Measurements from ENCODE around the gene RSRP1. TPM values are rescaled to one million over a fixed set of nuclear protein-coding genes. Genes with fewer than 3 reads are reported as not detected.

RSRP1 gene
- total RNA-seq, 3 donors from 2014 or later = 151 to 179 (median 153) TPM

DNA sequence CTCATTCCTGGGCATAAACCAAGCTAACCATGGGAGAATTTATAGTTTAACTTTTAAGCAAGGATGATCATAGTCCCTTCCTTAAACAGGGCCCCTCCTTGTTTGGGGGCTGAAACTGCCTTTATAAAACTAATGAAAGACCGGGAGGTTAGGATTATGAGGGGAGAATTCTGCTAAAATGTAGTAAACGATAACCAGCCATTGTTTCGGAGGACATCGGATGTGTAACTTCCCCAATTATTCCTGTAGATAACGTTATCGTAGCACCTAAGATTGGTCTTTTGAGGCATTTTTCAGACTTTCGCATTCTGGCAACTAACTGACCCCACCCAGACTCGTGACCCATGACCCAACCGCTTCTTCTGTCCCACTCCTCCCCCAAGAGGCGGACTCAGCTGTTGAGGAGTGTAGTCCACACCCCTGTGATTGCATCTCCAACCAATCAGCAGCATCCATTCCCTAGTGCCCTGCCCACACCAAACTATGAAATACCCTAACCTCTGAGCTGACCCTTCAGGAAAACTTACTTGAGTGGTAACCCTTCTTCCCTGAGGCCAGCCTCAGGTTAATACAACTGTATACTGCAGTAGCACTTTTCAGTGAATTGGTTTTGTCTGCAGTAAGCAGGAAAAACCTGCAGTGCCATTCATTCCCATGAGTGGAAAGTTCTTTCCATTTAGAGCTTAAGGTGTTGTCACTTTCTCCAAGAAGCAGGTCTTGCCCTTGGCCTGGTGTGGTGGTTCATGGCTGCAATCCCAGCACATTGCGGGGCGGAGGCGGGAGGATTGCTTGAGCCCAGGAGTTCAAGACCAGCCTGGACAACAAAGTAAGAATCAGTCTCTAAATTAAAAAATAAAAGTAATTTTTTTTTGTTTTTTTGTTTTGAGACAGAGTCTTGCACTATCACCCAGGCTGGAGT lies 14.1 kb downstream of the RSRP1 start:
- ATAC-seq = peak; percentile 96
- H3K4me3 ChIP-seq = peak overlapping the region; percentile 33

DNA sequence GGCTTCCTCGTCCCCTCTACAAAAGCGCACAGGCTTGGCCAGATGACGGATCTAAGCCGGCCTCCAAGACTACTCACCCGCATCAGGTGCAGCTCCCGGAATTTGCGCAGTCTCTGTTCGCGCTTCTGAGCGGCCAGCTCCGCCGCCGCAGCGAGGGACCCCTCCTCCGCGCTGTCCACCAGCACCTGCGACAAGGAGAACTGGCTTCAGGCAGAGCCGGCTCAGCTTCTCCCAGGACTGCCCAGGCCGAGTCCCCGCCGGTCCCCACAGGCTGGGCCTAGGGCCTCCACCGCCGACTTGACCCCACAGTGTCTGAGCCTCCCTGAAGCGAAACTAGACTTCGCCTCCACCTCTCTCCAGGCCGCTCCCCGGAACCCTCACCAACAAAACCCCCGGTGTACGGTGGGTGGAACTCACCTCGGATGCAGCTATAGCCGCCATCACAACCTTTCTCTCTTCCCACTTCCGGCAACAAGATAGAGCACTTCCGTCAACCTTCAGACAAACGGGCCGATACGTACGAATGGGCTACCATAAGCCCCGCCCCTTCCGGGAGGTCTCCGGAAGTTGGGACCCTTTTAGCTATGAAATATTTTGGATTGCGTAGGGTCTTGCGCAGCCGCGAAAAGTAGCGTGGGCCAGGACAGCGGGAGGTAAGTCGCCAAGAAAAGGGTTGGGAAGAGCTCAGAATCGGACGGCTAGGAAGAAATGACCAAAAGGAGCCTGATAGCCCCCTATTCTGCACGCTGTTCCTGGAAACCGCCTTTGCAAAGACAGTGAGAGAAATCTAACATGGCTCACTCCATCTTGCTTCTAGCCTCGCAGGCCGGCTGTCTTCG lies 15.0 kb downstream of the RSRP1 start, which contains the start of gene SYF2:
TSS of gene SYF2 (minus strand) at position 476 of the 839 bp plus-strand sequence. CDS start at position 441, 35 bp downstream.
- ATAC-seq = peak; percentile 95
- TF ChIP-seq, protein P1, sequence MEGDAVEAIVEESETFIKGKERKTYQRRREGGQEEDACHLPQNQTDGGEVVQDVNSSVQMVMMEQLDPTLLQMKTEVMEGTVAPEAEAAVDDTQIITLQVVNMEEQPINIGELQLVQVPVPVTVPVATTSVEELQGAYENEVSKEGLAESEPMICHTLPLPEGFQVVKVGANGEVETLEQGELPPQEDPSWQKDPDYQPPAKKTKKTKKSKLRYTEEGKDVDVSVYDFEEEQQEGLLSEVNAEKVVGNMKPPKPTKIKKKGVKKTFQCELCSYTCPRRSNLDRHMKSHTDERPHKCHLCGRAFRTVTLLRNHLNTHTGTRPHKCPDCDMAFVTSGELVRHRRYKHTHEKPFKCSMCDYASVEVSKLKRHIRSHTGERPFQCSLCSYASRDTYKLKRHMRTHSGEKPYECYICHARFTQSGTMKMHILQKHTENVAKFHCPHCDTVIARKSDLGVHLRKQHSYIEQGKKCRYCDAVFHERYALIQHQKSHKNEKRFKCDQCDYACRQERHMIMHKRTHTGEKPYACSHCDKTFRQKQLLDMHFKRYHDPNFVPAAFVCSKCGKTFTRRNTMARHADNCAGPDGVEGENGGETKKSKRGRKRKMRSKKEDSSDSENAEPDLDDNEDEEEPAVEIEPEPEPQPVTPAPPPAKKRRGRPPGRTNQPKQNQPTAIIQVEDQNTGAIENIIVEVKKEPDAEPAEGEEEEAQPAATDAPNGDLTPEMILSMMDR (IDR thresholded peaks at IDR 0.05) = no peak
- Histone ChIP-seq H3K4me1 (ENCODE audit: low read depth) (peaks cover 21% of the 10 kb centered on the region), H3K9me3 (no peaks in the 10 kb centered on the region), H3K4me3 (peak within 1 kb of the TSS; percentile 33), H3K36me3 (ENCODE audit: low read depth) (no peaks in the 10 kb centered on the region)
- intact Hi-C loops (cut with DNase I, micrococcal nuclease) = no loop called here
- DNase-seq = peak; percentile 90 to 94 (median 93)

More for the DNA sequence above, 14.1 kb downstream of the RSRP1 start:
- H3K36me3 ChIP-seq (ENCODE audit: low read depth) = no peaks in the 10 kb centered on the region
- no peaks in the 10 kb centered on the region for H3K9me3 ChIP-seq
- intact Hi-C loops (cut with DNase I, micrococcal nuclease) = no loop called here
- DNase-seq = peak; percentile 81 to 94 (median 88)
- H3K4me1 ChIP-seq (ENCODE audit: low read depth) = peaks cover 21% of the 10 kb centered on the region
- TF ChIP-seq, protein P1 (IDR thresholded peaks at IDR 0.05) = no peak

DNA sequence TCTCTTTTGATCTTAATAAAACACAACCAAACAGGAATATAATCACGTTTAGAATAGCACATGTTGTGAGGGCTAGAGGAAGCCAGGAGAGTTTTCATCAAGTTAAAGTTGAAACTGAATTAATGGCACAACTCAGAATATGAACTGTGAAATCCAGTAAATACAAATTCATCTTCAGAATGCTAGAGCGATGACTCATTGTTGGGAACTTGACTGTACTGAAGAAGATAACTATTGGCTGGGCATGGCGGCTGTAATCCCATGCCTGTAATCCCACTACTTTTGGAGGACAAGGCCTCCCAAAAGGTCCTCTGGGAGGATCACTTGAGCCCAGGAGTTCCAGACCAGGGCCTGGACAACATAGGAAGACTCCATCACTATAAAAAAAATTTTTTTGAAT lies 23.8 kb downstream of the RSRP1 start:
- H3K4me1 ChIP-seq (ENCODE audit: low read depth) = peaks cover 2% of the 10 kb centered on the region
- ATAC-seq (no peak), DNase-seq (no peak)
- intact Hi-C loops (cut with DNase I, micrococcal nuclease) = loop anchor here in 1 of 2 donors (10.0 kb wide), 1 partner anchor 569 kb away; no protein-coding TSS in a partner anchor
- no peaks in the 10 kb centered on the region for H3K9me3 ChIP-seq
- peaks cover 5% of the 10 kb centered on the region for H3K36me3 ChIP-seq (ENCODE audit: low read depth)
- TF ChIP-seq, protein P1 (IDR thresholded peaks at IDR 0.05) = no peak
- H3K4me3 ChIP-seq = no peak overlapping the region

DNA sequence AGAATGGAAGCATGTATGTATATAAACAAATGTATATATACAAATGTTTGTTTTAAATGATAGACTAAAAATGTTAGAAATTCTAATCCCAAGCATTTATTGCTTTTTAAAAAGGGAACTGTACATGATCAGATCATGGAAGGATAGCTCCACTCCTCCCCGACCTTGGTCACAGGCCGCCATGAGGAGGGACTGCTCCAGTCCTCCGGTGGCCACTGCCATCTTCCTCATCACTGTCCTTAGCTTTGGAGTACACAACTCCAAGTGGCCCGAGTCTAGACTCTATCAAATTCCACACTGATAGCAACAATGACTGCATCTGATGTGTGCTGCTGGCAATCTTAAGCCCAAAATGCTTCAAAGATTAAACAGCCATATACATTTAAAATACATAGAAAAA lies 24.6 kb downstream of the RSRP1 start:
- TF ChIP-seq, protein P1 (IDR thresholded peaks at IDR 0.05) = no peak
- no peak for ATAC-seq
- intact Hi-C loops (cut with DNase I, micrococcal nuclease) = loop anchor here in 1 of 2 donors (10.0 kb wide), 1 partner anchor 568 kb away; no protein-coding TSS in a partner anchor
- DNase-seq = no peak
- Histone ChIP-seq H3K4me1 (ENCODE audit: low read depth) (peaks cover 2% of the 10 kb centered on the region), H3K9me3 (no peaks in the 10 kb centered on the region), H3K4me3 (no peak overlapping the region), H3K36me3 (ENCODE audit: low read depth) (peaks cover 5% of the 10 kb centered on the region)

DNA sequence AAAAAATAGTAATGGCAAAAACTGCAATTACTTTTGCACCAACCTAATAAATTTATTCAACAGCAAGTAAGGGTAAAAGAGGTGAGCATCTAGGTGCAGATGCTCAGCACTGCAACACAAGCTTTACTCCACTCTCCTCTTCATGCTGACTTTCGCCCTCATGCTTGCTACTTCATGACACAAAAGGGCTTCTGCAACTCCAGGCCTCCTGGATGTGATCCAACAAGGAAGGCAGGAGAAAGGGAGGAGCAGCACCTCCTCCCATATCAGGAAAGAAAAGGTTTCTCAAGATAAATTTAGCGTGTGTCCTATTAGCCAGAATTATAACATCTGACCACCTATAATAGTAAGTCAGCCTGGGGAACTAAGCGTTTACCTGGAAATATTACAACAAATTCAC lies 26.6 kb downstream of the RSRP1 start:
- TF ChIP-seq, protein P1 (IDR thresholded peaks at IDR 0.05) = no peak
- H3K4me1 ChIP-seq (ENCODE audit: low read depth) = peaks cover 2% of the 10 kb centered on the region
- peak; percentile 87 for ATAC-seq
- no peaks in the 10 kb centered on the region for H3K36me3 ChIP-seq (ENCODE audit: low read depth)
- intact Hi-C loops (cut with DNase I, micrococcal nuclease) = loop anchor here in 1 of 2 donors (10.0 kb wide), 1 partner anchor 566 kb away; no protein-coding TSS in a partner anchor
- DNase-seq = peak in 1 of 3 donors; percentile 68
- H3K4me3 ChIP-seq = no peak overlapping the region
- H3K9me3 ChIP-seq = no peaks in the 10 kb centered on the region
